ENCODE results near the gene NDUFA11. TPM values are rescaled to one million over a fixed set of nuclear protein-coding genes. Genes with fewer than 3 reads are reported as not detected.

Gene NDUFA11
- polyA plus RNA-seq, 1 experiment = 351 TPM

DNA sequence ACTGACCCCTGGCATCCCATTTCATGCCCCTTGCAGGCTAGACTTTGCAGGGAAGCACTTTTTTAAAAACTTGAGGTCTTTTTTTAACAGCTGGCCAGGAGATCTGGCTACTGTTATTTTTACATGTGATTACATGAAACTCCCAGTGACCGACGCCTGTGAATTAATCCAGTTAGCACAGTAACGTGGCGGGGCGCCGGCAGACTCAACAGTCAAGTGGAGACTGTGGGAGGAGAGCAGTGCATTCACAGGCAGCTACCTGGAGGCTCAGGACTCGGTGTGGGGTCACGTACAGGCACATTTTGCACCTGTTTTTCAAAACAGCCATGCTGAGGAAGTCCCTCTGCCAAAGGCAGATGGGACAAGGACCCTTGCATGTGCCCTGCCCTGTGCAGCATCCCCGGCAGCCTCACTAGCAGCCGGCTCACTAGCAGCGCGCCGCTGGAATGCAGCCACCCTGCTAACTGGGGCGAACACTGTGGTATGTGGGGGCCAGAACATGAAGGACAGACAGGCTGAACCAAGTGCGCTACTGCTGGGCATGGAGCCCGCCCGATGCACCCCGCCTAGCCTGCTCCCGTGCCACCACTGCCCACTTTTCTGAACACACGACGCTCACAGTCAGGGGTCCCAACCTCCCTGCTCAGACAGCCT, 29.1 kb upstream of the NDUFA11 start:
- TF ChIP-seq, protein P1, sequence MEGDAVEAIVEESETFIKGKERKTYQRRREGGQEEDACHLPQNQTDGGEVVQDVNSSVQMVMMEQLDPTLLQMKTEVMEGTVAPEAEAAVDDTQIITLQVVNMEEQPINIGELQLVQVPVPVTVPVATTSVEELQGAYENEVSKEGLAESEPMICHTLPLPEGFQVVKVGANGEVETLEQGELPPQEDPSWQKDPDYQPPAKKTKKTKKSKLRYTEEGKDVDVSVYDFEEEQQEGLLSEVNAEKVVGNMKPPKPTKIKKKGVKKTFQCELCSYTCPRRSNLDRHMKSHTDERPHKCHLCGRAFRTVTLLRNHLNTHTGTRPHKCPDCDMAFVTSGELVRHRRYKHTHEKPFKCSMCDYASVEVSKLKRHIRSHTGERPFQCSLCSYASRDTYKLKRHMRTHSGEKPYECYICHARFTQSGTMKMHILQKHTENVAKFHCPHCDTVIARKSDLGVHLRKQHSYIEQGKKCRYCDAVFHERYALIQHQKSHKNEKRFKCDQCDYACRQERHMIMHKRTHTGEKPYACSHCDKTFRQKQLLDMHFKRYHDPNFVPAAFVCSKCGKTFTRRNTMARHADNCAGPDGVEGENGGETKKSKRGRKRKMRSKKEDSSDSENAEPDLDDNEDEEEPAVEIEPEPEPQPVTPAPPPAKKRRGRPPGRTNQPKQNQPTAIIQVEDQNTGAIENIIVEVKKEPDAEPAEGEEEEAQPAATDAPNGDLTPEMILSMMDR (IDR thresholded peaks at IDR 0.05; ENCODE audit: insufficient read depth, low read depth, low read length) = no peak
- DNase-seq (ENCODE audit: low read depth) = no peak
- Histone ChIP-seq H3K36me3 (ENCODE audit: control insufficient read depth, insufficient read depth, low read length) (peaks cover 30% of the 10 kb centered on the region), H3K4me3 (ENCODE audit: low read depth, low read length) (no peak overlapping the region), H3K27me3 (ENCODE audit: control insufficient read depth, insufficient read depth, low read length) (no peaks in the 10 kb centered on the region)
- ChIA-PET POLR2A (no interaction called here), CTCF (interaction anchor here (0.6 kb wide), 1 partner anchor 56 kb away, joined by 3 read pairs; no protein-coding TSS in a partner anchor)

DNA sequence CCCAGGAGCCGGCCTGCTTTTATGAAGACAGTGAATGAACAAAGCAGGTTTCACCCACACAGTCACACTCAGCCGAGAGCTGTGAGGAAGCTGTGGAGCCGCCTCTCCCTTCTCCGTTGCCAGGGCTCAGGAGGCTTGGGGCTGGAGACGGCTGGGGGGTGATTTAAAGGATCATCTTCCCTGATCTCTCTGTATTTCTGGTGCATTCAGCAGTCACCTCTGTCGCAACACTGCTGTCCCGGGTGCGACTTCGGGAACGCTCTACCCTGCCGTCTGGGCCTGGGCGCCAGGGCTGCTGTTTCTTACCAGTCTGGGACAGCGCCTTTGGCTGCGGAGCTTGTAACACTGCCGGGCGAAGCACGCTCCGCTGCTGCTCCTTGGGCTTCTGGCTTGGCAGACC, 28.6 kb upstream of the NDUFA11 start:
- Histone ChIP-seq H3K36me3 (ENCODE audit: control insufficient read depth, insufficient read depth, low read length) (peaks cover 30% of the 10 kb centered on the region), H3K4me3 (ENCODE audit: low read depth, low read length) (no peak overlapping the region), H3K27me3 (ENCODE audit: control insufficient read depth, insufficient read depth, low read length) (no peaks in the 10 kb centered on the region)
- TF ChIP-seq, protein P1 (IDR thresholded peaks at IDR 0.05; ENCODE audit: insufficient read depth, low read depth, low read length) = no peak
- ChIA-PET CTCF (no interaction called here), POLR2A (no interaction called here)
- no peak for DNase-seq (ENCODE audit: low read depth)

DNA sequence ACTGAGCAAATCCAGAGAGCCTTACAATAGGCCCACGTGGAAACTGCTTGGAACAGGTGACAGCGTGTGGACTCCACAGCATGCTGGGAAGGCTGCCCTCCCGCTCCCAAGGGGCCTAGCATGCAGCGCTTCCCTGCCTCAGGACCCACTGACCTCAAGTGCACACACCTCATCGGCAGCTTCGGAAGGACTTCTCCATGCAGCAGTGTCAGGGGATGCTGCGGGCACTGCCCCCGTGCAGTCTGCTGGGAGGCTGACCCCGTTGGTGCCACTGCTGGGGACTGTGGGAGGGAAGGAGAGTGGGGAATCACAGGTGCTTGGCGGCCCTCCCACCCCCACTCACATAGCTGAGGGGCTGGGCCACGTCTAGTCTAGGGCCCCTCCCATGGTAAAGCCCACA, 27.7 kb upstream of the NDUFA11 start:
- Histone ChIP-seq H3K27me3 (ENCODE audit: control insufficient read depth, insufficient read depth, low read length) (no peaks in the 10 kb centered on the region), H3K36me3 (ENCODE audit: control insufficient read depth, insufficient read depth, low read length) (peaks cover 29% of the 10 kb centered on the region), H3K4me3 (ENCODE audit: low read depth, low read length) (no peak overlapping the region)
- ChIA-PET CTCF (interaction anchor here (0.7 to 1.5 kb wide), 2 partner anchors 11 to 37 kb away, joined by 3 to 5 read pairs; no protein-coding TSS in a partner anchor), POLR2A (no interaction called here)
- TF ChIP-seq, protein P1 (IDR thresholded peaks at IDR 0.05; ENCODE audit: insufficient read depth, low read depth, low read length) = no peak
- DNase-seq (ENCODE audit: low read depth) = no peak

DNA sequence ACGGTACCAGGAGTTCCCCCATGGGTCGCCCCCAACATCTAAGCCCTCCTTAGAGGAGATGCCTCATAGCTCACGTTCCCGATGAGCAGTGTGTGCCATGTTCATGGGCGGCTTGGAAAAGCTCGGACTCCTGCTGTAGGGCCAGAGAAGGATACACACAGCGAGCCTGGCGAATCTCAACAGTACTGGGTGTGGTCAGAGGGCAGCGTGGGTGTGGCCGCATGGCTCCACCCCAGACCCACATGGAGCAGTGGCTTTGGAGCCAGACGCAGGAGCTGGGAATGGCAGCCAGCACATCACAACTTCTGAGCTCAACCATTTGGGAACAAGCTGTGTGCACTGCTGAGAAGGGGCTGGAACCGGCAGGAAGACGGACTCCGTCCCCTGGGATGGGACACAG, 26.0 kb upstream of the NDUFA11 start:
- peaks cover 34% of the 10 kb centered on the region for H3K36me3 ChIP-seq (ENCODE audit: control insufficient read depth, insufficient read depth, low read length)
- ChIA-PET POLR2A (no interaction called here), CTCF (interaction anchor here (1.5 kb wide), 1 partner anchor 38 kb away, joined by 5 read pairs; no protein-coding TSS in a partner anchor)
- H3K4me3 ChIP-seq (ENCODE audit: low read depth, low read length) = no peak overlapping the region
- TF ChIP-seq, protein P1 (IDR thresholded peaks at IDR 0.05; ENCODE audit: insufficient read depth, low read depth, low read length) = no peak
- DNase-seq (ENCODE audit: low read depth) = no peak
- no peaks in the 10 kb centered on the region for H3K27me3 ChIP-seq (ENCODE audit: control insufficient read depth, insufficient read depth, low read length)

DNA sequence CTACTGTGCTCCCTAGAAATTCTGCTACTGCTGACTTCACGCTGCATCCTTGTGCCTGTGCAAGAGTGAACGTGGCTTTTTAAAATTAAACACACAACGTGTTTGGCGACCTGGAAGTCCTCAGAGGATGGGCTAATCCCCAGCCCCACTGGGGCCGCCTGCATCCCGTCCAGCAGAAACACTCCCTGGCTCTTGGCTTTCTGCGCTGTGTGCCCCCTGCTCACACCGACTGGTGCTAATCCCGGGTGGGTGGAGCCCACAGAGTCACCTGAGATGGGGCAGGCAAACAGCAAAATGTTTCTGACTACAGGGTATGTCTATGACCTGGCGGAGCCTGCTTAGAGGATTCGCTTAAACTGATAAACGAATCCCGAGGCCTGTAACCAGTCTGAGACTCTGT, 25.6 kb upstream of the NDUFA11 start:
- DNase-seq (ENCODE audit: low read depth) = no peak
- POLR2A ChIA-PET = no interaction called here
- TF ChIP-seq, protein P1 (IDR thresholded peaks at IDR 0.05; ENCODE audit: insufficient read depth, low read depth, low read length) = no peak
- CTCF ChIA-PET = no interaction called here
- no peaks in the 10 kb centered on the region for H3K27me3 ChIP-seq (ENCODE audit: control insufficient read depth, insufficient read depth, low read length)
- peaks cover 38% of the 10 kb centered on the region for H3K36me3 ChIP-seq (ENCODE audit: control insufficient read depth, insufficient read depth, low read length)
- H3K4me3 ChIP-seq (ENCODE audit: low read depth, low read length) = no peak overlapping the region
